GM19397 (cell line): Measurements from ENCODE around the gene FAM50B.

Source experiments
- ATAC-seq: cut with Tn5 transposase; IDR thresholded peaks from one replicate; pipeline ENCODE4 v1.9.1; 2021; ENCODE audit warnings: mild to moderate bottlenecking, moderate library complexity; ENCODE audit not compliant: unreplicated experiment

The FAM50B gene

GRCh38 chr6:3891883-3892282, 42.7 kb downstream of the FAM50B start:
- ATAC-seq = no peak

DNA sequence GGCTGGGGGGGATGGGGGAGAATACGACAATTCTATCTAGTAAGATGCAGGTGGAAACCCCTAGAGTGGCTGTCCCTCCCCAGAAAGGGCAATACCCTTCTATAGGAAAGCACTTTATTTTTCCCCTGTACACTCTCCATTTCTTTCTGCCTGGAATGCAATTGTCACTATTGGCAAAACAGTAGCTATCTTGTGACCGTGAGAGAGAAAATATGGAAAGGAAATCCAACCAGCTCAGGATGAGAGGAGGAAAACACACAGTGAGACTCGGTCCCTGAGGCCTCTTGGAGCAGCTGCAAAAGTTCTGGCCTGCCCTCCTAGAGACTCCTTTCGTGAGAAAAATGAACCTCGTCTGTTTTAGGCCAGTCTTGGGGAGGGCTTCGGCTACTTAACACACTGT, 43.4 kb downstream of the FAM50B start:
- no peak for ATAC-seq

DNA sequence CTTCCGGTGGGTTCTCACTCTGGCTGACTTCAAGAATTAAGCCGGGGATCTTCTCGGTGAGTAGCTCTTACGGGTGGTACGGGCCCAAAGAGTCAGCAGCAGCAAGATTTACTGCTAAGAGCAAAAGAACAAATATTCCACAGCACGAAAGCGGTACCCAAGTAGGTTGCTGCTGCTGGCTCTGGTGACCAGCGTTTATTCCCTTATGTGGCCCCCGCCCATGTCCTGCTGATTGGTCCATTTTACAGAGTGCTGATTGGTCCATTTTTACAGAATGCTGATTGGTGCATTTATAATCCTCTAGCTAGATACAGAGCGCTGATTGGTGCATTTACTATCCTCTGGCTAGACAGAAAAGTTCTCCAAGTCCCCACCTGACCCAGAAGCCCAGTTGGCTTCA, 44.3 kb downstream of the FAM50B start:
- no peak for ATAC-seq

DNA sequence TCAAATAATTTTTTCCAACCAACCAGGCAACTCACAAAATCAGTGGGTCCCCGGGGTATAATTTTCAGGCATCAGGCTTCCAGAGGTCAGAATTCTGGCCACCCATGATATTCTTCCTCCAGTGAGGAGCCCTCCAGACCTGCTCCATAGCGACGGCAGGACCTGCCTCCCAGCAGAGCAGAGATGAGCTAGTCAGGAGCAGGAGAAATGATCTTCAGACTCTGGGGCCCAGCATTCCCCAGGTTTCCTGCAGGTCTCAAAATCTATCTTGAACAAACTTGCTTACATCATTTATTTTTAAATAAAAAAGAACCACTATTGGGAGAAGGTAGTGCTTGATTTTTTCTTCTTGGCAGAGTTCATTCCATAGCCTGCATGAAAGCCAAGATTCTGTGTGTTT, 44.7 kb downstream of the FAM50B start:
- no peak for ATAC-seq

- ATAC-seq = no peak
Observed at GRCh38 chr6:3894590-3895311, 45.6 kb downstream of the FAM50B start.

GRCh38 chr6:3895312-3895653, 46.1 kb downstream of the FAM50B start:
- ATAC-seq = no peak

DNA sequence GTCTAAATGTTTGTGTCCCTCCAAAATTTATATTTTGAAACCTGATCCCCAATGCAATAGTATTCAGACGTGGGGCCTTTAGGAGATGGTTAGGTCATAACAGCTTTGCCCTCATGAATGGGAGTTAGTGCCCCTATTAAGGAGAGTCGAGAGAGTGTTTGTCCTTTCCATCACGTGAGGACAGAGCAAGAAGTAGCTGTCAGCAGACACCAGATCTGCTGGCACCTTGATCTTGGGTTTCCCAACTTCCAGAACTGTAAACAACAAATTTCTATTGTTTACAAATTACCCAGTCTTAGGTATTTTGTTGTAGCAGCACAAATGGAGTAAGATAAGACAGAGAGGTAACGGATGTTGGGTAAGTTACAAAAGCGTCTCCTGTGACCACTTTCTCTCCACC, 46.6 kb downstream of the FAM50B start:
- ATAC-seq = no peak

GRCh38 chr6:3898265-3898994, 49.3 kb downstream of the FAM50B start:
- ATAC-seq = no peak

DNA sequence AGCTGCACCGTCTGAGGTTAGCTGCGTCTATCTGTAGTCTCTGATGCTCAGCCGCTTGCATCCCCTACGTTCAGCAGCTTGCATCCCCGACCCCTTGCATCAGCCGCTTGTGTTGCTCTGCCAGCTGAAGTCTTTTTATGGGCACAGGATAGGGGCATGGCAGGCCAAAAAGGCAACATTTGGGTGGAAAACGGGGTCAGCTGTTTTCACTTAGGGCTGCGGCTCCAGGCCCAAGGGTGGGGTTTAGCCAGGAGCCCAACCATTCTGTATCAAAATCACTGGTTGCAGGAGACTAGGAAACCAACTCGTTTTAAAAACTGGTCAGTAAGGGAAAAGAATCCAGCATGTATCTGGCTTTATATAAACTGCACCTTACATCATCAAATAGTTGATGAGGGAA, 49.9 kb downstream of the FAM50B start:
- ATAC-seq = no peak

DNA sequence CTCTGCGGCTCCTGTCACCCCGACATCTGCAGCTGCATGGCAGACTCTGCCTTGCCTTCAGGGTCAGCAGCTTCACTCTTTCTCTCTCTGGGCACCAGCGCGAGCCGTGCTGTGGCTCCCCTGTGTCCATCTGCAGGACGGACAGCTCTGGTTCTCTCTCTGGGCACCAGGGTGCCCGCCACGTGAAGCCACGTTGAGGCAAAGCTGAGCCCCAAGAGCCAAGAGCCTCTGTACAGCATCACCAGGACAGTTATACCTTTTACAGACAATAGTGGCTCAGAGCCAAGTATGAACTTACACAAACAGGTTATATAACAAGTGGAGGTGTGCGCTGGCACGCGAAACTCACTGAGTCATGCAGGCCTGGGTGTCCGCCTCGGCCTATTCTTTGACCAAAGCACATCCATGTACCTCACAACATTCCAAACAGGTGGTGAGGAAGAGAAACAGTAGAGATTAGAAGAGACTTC, 50.8 kb downstream of the FAM50B start:
- no peak for ATAC-seq
